Measurements from ENCODE around the gene FMNL2. TPM values are rescaled to one million over a fixed set of nuclear protein-coding genes. Genes with fewer than 3 reads are reported as not detected.
"Not testable (repeated sequence)": the region's sequence is repeated elsewhere in the genome, so short reads cannot be mapped to it uniquely, and the experiment has no call there.

FMNL2 gene
- polyA plus RNA-seq, 3 donors = 0.28 to 3.2 (median 0.71) TPM

DNA sequence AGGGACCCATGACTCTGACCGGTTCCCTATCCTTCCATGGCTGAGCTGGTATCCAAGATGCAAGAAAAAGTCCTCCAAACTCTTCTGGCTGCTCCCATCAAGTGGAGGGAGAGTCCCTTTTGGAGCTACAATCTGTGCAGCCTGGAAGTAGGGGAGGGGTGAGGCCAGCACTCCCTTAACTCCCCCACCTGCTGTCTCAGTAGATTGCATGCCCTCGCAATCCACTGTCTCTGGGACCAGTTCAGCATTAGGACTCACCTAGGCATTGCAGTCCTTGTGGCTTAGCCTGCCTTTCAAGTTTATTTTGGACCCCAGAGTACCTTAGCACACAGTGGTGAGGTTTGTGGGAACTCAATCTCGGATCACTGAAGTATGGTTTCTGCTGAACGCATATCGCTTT is 14.2 kb upstream of the FMNL2 start:
- H3K27me3 Mint-ChIP-seq (ENCODE audit: low read depth in 3 of 3) = peaks cover 0 to 6% (median 1%) of the 10 kb centered on the region in 3 donors
- H3K4me3 Mint-ChIP-seq = no peak overlapping the region
- H3K27ac Mint-ChIP-seq = no peak overlapping the region

DNA sequence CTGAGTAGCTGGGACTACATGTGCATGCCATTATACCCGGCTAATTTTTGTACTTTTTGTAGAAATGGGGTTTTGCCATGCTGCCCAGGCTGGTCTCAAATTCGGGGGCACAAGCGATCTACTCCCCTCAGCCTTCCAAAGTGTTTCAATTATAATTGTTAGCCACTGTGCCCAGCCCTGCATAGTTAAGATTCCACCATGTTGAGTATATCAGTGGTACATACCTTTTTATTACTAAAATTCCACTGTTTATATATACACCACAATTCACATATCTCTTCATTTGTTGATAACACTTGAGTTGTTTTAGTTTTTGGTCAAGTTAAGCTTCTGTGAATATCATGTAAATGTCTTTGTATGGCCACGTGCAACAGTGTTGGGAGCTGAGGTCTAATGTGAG is 12.8 kb upstream of the FMNL2 start:
- no peak for DNase-seq
- no peaks in the 10 kb centered on the region for H3K79me2 ChIP-seq (ENCODE audit: insufficient read depth, low read length)
- no peak overlapping the region for H3K27ac ChIP-seq (ENCODE audit: low read depth in 1 of 2, low read length in 2 of 2)
- H3K4me2 ChIP-seq (replicated peaks; ENCODE audit: extremely low read depth, low read length, poor library complexity, severe bottlenecking) = no peak overlapping the region
- Mint-ChIP-seq H3K4me1 (peaks cover 2% of the 10 kb centered on the region), H3K9me3 (peaks cover 0 to 4% (median 2%) of the 10 kb centered on the region in 7 donors), H3K27me3 (ENCODE audit: low read depth in 3 of 3) (peaks cover 0 to 6% (median 1%) of the 10 kb centered on the region in 3 donors), H3K36me3 (no peaks in the 10 kb centered on the region), H3K27ac (no peak overlapping the region), H3K4me3 (no peak overlapping the region)
- no peak overlapping the region for H3K9ac ChIP-seq (ENCODE audit: insufficient read depth, low read length, poor library complexity, severe bottlenecking)
- H3K36me3 ChIP-seq (replicated peaks in 1 of 2; ENCODE audit: control insufficient read depth in 1 of 2, insufficient read depth in 2 of 2, low read length in 2 of 2) = no peaks in the 10 kb centered on the region
- intact Hi-C loops (cut with micrococcal nuclease) = loop anchor here in 1 of 2 donors (10.0 kb wide), 1 partner anchor 117 kb away; no protein-coding TSS in a partner anchor
- H2AFZ ChIP-seq (ENCODE audit: insufficient read depth, low read depth, low read length, poor library complexity, severe bottlenecking) = no peak overlapping the region
- TF ChIP-seq, protein P1, sequence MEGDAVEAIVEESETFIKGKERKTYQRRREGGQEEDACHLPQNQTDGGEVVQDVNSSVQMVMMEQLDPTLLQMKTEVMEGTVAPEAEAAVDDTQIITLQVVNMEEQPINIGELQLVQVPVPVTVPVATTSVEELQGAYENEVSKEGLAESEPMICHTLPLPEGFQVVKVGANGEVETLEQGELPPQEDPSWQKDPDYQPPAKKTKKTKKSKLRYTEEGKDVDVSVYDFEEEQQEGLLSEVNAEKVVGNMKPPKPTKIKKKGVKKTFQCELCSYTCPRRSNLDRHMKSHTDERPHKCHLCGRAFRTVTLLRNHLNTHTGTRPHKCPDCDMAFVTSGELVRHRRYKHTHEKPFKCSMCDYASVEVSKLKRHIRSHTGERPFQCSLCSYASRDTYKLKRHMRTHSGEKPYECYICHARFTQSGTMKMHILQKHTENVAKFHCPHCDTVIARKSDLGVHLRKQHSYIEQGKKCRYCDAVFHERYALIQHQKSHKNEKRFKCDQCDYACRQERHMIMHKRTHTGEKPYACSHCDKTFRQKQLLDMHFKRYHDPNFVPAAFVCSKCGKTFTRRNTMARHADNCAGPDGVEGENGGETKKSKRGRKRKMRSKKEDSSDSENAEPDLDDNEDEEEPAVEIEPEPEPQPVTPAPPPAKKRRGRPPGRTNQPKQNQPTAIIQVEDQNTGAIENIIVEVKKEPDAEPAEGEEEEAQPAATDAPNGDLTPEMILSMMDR (IDR thresholded peaks at IDR 0.05) = no peak
- no peaks in the 10 kb centered on the region for H4K20me1 ChIP-seq (ENCODE audit: insufficient read depth, low read length)
- no peaks in the 10 kb centered on the region for H3K9me3 ChIP-seq (replicated peaks in 1 of 2; ENCODE audit: control insufficient read depth in 1 of 2, insufficient read depth in 1 of 2, low read length in 2 of 2)
- H3K27me3 ChIP-seq (ENCODE audit: control insufficient read depth in 2 of 2, insufficient read depth in 2 of 2, low read length in 2 of 2) = no peaks in the 10 kb centered on the region
- no peak overlapping the region for H3K4me3 ChIP-seq (replicated peaks in 1 of 3; ENCODE audit: low read depth in 2 of 3, low read length in 3 of 3)
- peaks cover 0 to 4% of the 10 kb centered on the region in 2 donors for H3K4me1 ChIP-seq (ENCODE audit: control insufficient read depth in 1 of 2, insufficient read depth in 2 of 2, low read length in 2 of 2)
- 100% methylated on average over 1 of the region's 4 CpGs for WGBS (ENCODE audit: insufficient coverage)

More for the DNA sequence above, 14.2 kb upstream of the FMNL2 start:
- H3K9me3 Mint-ChIP-seq = peaks cover 0 to 11% (median 2%) of the 10 kb centered on the region in 7 donors
- Histone ChIP-seq H3K4me3 (replicated peaks in 1 of 3; ENCODE audit: low read depth in 2 of 3, low read length in 3 of 3) (no peak overlapping the region), H3K4me2 (replicated peaks; ENCODE audit: extremely low read depth, low read length, poor library complexity, severe bottlenecking) (no peak overlapping the region), H3K27ac (ENCODE audit: low read depth in 1 of 2, low read length in 2 of 2) (no peak overlapping the region), H3K9ac (ENCODE audit: insufficient read depth, low read length, poor library complexity, severe bottlenecking) (no peak overlapping the region), H2AFZ (ENCODE audit: insufficient read depth, low read depth, low read length, poor library complexity, severe bottlenecking) (no peak overlapping the region), H3K27me3 (ENCODE audit: control insufficient read depth in 2 of 2, insufficient read depth in 2 of 2, low read length in 2 of 2) (no peaks in the 10 kb centered on the region), H3K79me2 (ENCODE audit: insufficient read depth, low read length) (no peaks in the 10 kb centered on the region), H3K9me3 (replicated peaks in 1 of 2; ENCODE audit: control insufficient read depth in 1 of 2, insufficient read depth in 1 of 2, low read length in 2 of 2) (no peaks in the 10 kb centered on the region), H4K20me1 (ENCODE audit: insufficient read depth, low read length) (no peaks in the 10 kb centered on the region), H3K36me3 (replicated peaks in 1 of 2; ENCODE audit: control insufficient read depth in 1 of 2, insufficient read depth in 2 of 2, low read length in 2 of 2) (no peaks in the 10 kb centered on the region), H3K4me1 (ENCODE audit: control insufficient read depth in 1 of 2, insufficient read depth in 2 of 2, low read length in 2 of 2) (peaks cover 0 to 4% of the 10 kb centered on the region in 2 donors)
- DNase-seq = no peak
- no peaks in the 10 kb centered on the region for H3K36me3 Mint-ChIP-seq
- TF ChIP-seq, protein P1 (IDR thresholded peaks at IDR 0.05) = no peak
- H3K4me1 Mint-ChIP-seq = peaks cover 2% of the 10 kb centered on the region
- intact Hi-C loops (cut with micrococcal nuclease) = loop anchor here in 1 of 2 donors (10.0 kb wide), 1 partner anchor 116 kb away; no protein-coding TSS in a partner anchor
- 83% methylated on average over 1 of the region's 5 CpGs for WGBS (ENCODE audit: insufficient coverage)

DNA sequence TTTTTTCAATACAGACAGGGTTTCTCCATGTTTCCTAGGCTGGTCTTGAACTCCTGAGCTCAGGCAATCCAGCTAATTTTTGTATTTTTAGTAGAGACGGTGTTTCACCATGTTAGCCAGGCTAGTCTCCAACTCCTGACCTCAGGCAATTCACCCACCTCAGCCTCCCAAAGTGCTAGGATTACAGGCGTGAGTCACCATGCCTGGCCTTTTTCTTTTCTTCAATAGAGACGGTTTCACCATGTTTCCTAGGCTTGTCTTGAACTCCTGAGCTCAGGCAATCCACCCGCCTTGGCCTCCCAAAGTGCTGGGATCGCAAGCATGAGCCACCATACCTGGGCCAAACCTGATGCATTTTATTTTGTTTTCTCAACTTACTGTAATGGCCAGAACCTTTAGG is 9.8 kb upstream of the FMNL2 start:
- H3K4me1 Mint-ChIP-seq; H3K27ac Mint-ChIP-seq; H3K4me1 ChIP-seq (ENCODE audit: control insufficient read depth in 1 of 2, insufficient read depth in 2 of 2, low read length in 2 of 2); H3K4me3 Mint-ChIP-seq; H3K4me3 ChIP-seq (replicated peaks in 1 of 3; ENCODE audit: low read depth in 2 of 3, low read length in 3 of 3); H3K9me3 Mint-ChIP-seq; H3K27me3 Mint-ChIP-seq (ENCODE audit: low read depth in 3 of 3); H3K4me2 ChIP-seq (replicated peaks; ENCODE audit: extremely low read depth, low read length, poor library complexity, severe bottlenecking); H4K20me1 ChIP-seq (ENCODE audit: insufficient read depth, low read length); DNase-seq; H3K27ac ChIP-seq (ENCODE audit: low read depth in 1 of 2, low read length in 2 of 2); H3K36me3 ChIP-seq (replicated peaks in 1 of 2; ENCODE audit: control insufficient read depth in 1 of 2, insufficient read depth in 2 of 2, low read length in 2 of 2); H3K9me3 ChIP-seq (replicated peaks in 1 of 2; ENCODE audit: control insufficient read depth in 1 of 2, insufficient read depth in 1 of 2, low read length in 2 of 2); H3K36me3 Mint-ChIP-seq; H3K27me3 ChIP-seq (ENCODE audit: control insufficient read depth in 2 of 2, insufficient read depth in 2 of 2, low read length in 2 of 2); H3K79me2 ChIP-seq (ENCODE audit: insufficient read depth, low read length); H2AFZ ChIP-seq (ENCODE audit: insufficient read depth, low read depth, low read length, poor library complexity, severe bottlenecking); H3K9ac ChIP-seq (ENCODE audit: insufficient read depth, low read length, poor library complexity, severe bottlenecking): not testable (repeated sequence)
- intact Hi-C loops (cut with micrococcal nuclease) = loop anchor here in 1 of 2 donors (10.0 kb wide), 1 partner anchor 120 kb away; no protein-coding TSS in a partner anchor
- 89% methylated on average over 3 of the region's 5 CpGs for WGBS (ENCODE audit: insufficient coverage)
